DMS153 treated with DMSO at 0.1 percent for 48 hours (cell line): ENCODE measurements around the gene EGFR.

ENCODE experiments used
- DNase-seq: peaks from one replicate; lab custom pipeline; 2025; ENCODE audit not compliant: unreplicated experiment; lab: John Stamatoyannopoulos, UW

Gene EGFR

DNA sequence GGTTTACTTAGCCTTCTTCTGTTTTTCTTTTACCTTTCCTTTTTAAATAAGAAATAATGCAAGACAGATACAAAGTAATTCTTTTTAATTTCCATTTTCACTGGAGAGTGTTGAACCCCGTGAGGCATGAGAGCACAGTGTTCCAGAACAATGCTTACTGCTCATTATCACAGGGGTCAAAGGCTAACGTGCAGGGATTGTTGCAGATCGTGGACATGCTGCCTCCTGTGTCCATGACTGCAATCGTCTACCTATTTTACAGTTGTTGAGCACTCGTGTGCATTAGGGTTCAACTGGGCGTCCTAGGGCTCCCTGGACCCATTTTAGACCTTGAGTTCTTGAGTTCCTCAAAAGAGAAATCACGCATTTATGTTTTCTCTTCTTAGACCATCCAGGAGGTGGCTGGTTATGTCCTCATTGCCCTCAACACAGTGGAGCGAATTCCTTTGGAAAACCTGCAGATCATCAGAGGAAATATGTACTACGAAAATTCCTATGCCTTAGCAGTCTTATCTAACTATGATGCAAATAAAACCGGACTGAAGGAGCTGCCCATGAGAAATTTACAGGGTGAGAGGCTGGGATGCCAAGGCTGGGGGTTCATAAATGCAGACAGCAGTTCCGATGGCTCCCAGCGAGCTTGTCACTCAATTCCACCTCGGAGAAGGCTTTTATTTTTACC lies 124.2 kb downstream of the EGFR start:
- no peak for DNase-seq

- DNase-seq, result no peak
These were observed 125.8 kb downstream of the EGFR start for GRCh38 chr7:55144333-55145317.

DNA sequence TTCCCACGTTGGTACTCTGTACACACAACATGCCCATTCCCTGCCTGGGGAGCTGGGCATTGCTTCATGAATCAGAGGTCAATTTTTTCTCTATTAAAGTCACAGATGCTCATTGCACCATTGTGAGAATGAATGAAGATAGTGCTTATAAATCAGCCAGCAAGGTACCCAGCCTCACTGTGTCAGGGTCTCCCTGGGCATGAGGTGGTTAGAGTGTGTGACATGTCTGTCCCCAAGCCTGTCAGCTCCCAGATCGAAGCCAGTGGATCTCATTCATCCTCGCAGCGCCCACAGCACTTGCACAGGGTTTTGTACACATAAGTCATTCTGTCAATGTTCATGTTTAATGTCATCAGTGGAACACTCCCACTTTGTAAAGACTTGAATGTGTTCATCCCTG lies 126.8 kb downstream of the EGFR start:
- DNase-seq, result no peak

- DNase-seq, result no peak
These were observed 128.3 kb downstream of the EGFR start for GRCh38 chr7:55147101-55147500.

GRCh38 chr7:55147736-55148135 lies 128.9 kb downstream of the EGFR start:
- DNase-seq, result no peak

DNA sequence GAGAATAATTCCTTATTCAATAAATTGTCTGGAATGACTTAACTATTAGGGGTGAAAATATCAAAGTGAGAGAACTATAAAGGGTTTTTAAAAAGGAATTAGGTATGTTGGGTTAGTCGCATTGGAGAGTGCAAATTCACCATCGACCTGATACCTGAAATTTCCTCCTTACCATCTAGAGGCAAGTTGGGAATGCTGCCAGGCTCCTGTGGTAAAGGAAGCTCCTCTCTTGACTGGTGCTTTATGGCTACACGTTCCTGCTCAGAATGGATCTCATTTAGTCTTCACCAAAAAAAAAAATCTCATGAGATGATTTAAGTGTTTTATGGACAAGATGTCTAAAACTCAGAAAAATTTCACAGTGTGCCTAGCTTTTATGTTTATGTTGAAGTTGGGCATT lies 129.8 kb downstream of the EGFR start:
- DNase-seq, result peak; percentile 62

- DNase-seq, result no peak
These were observed 130.2 kb downstream of the EGFR start for GRCh38 chr7:55149001-55149400.

DNA sequence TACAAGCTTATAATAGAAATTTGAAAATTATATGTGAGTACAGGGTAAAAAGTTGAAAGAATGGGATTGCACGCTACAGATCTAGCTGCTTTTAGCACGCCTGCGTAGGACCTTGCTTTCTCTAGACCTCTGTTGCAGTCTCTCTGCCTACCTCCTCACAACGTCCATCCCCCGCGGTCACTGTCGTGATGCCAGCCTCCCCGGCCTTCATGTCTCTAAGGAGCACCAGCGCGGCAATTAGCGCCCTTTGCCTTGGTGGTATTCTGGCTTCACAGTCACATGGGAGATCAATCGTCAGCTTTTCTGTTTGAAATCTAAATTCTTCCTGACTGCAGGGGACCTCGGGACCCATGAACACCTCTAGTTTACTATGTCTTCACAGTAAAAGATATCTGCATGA lies 131.3 kb downstream of the EGFR start:
- DNase-seq, result no peak

DNA sequence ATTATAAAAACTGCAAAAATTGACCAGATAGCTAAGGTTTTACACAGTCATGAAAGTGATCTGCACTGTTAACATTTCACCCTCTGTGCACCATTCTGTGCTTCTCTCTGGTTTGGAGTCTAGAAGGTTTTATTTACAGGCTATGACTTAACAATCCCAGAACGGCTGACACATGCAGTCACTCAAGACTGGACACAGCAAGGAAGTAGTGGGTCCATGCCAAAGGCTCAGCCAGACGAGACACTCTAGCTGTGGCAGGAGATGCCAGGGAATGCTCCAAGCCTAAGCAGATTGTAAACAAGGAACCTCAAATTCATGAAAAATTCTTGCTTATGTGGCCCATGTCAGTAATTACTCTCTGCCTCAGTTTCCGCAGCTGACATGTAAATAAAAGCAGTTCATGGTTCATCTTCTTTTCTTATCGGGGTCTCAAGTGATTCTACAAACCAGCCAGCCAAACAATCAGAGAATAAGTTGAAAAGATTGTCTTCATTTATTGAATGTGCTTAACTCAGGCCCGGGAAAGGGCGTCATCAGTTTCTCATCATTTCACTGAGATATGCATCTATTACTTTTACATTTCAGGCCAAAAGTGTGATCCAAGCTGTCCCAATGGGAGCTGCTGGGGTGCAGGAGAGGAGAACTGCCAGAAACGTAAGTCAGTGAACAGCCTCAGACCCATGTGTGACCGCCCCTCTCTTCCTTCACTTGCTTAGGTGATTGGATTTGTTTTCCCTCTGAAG lies 132.1 kb downstream of the EGFR start:
- DNase-seq, result no peak

- DNase-seq, result no peak
These were observed 133.7 kb downstream of the EGFR start for GRCh38 chr7:55152516-55152915.

- no peak for DNase-seq
These were observed 135.3 kb downstream of the EGFR start for GRCh38 chr7:55154096-55154495.

- DNase-seq, result peak; percentile 59
These were observed 136.7 kb downstream of the EGFR start for GRCh38 chr7:55155351-55156117.

GRCh38 chr7:55156919-55157763 lies 138.3 kb downstream of the EGFR start:
- DNase-seq, result no peak

DNA sequence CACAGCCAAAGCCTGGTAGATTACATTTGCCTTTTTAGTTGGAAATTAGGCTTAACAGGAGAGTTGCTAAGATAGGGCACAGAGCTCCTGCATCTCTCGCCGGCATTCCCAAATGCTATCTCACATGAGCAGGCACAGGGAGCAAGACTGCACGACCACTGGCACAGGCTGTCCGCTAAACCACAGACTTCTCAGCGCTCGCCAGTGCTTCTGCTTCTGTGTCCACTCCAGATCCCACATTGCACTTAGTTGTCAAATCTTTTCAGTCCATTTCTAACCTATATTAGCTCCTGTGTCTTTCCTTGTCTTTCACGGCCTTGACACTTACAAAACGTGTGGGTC lies 138.9 kb downstream of the EGFR start:
- no peak for DNase-seq

GRCh38 chr7:55158541-55159382 lies 139.9 kb downstream of the EGFR start:
- no peak for DNase-seq

DNA sequence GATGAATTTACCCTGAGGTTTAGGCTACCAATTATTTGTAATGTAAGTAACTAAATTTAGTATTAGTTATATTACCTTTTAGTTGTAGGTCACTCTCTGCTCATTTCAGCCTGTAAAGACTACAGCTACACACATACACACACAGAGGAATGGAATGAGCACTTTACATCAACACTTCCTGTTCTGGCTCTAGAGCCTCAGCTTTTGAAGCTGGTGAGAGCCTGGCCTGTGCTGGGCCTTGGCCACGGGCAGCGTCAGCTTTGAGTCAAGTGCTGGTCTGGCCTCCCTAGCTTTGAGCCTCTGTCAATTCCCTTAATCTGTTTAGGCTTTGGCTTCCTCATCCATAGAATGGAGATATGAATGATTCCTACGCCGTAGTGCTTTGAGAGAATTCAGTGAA lies 141.7 kb downstream of the EGFR start:
- no peak for DNase-seq

- DNase-seq, result no peak
These were observed 142.4 kb downstream of the EGFR start for GRCh38 chr7:55161154-55161687.

GRCh38 chr7:55162476-55162875 lies 143.7 kb downstream of the EGFR start:
- DNase-seq, result no peak

DNA sequence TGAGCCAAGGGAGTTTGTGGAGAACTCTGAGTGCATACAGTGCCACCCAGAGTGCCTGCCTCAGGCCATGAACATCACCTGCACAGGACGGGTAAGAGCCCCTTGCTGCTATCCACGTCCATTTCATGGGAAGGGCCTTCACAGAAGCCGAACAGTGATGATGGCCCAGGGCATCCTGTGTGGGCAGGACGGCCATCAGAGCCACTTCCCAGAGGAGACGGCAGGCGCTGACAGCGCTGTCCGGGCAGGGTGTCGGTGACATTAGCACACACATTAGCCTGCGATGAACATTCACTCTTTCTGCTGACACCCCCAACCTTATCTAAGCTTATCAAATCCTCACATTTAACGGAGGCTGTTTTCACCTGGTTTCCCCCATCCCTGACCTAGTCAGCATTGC lies 144.9 kb downstream of the EGFR start:
- no peak for DNase-seq
